TTC549 (cell line): ENCODE data around the gene PROK1.
"Not testable (repeated sequence)": the region's sequence is repeated elsewhere in the genome, so short reads cannot be mapped to it uniquely, and the experiment has no call there.

Source experiments
- FAIRE-seq: peaks from 2 replicates; lab custom pipeline; 2012; peaks lifted over from hg19 to GRCh38; lab: Jason Lieb, UNC

PROK1 gene

GRCh38 chr1:110450929-110451328, at the start of gene PROK1:
Gene PROK1 (plus strand): TSS chr1:110451149. CDS start chr1:110451217, 68 bp downstream.
- FAIRE-seq = no peak

GRCh38 chr1:110403805-110404204, 47.1 kb upstream of the PROK1 start:
- no peak for FAIRE-seq

- FAIRE-seq = no peak
Observed at GRCh38 chr1:110404401-110404800, 46.5 kb upstream of the PROK1 start.

- not testable (repeated sequence) for FAIRE-seq
Observed at GRCh38 chr1:110406407-110406806, 44.5 kb upstream of the PROK1 start.

GRCh38 chr1:110407260-110408210, 43.4 kb upstream of the PROK1 start, which contains the start of gene LAMTOR5:
Gene LAMTOR5 (minus strand): TSS chr1:110407694. CDS start chr1:110407620, 74 bp downstream.
- no peak for FAIRE-seq

- no peak for FAIRE-seq
Observed at GRCh38 chr1:110408488-110408887, 42.5 kb upstream of the PROK1 start.

- FAIRE-seq = no peak
Observed at GRCh38 chr1:110409316-110409715, 41.6 kb upstream of the PROK1 start.

GRCh38 chr1:110411173-110411735, 39.7 kb upstream of the PROK1 start:
- FAIRE-seq = no peak

- FAIRE-seq = no peak
Observed at GRCh38 chr1:110412576-110412975, 38.4 kb upstream of the PROK1 start.

- not testable (repeated sequence) for FAIRE-seq
Observed at GRCh38 chr1:110413045-110413444, 37.9 kb upstream of the PROK1 start.

GRCh38 chr1:110418729-110419128, 32.2 kb upstream of the PROK1 start:
- FAIRE-seq = no peak

GRCh38 chr1:110420023-110420662, 30.8 kb upstream of the PROK1 start:
- no peak for FAIRE-seq

GRCh38 chr1:110420874-110421793, 29.8 kb upstream of the PROK1 start:
- FAIRE-seq = no peak

- no peak for FAIRE-seq
Observed at GRCh38 chr1:110424699-110425611, 26.0 kb upstream of the PROK1 start.

- FAIRE-seq = no peak
Observed at GRCh38 chr1:110425612-110426152, 25.3 kb upstream of the PROK1 start.

- FAIRE-seq = no peak
Observed at GRCh38 chr1:110426854-110427253, 24.1 kb upstream of the PROK1 start.

- FAIRE-seq = no peak
Observed at GRCh38 chr1:110428946-110429345, 22.0 kb upstream of the PROK1 start.

- no peak for FAIRE-seq
Observed at GRCh38 chr1:110430366-110430765, 20.6 kb upstream of the PROK1 start.

GRCh38 chr1:110430901-110431300, 20.0 kb upstream of the PROK1 start:
- no peak for FAIRE-seq

GRCh38 chr1:110433213-110433612, 17.7 kb upstream of the PROK1 start:
- FAIRE-seq = no peak
